ENCODE results near the gene DIS3L2. TPM values are rescaled to one million over a fixed set of nuclear protein-coding genes. Genes with fewer than 3 reads are reported as not detected.

The DIS3L2 gene
- total RNA-seq, 6 experiments from 2014 or later = 18.2 to 23.6 (median 21.6) TPM

- Mint-ChIP-seq H3K36me3 (ENCODE audit: low read depth) (peaks cover 4% of the 10 kb centered on the region; the same call in 1 of the 2 replicates), H3K4me3 (no peak overlapping the region), H3K9me3 (no peaks in the 10 kb centered on the region), H3K27me3 (ENCODE audit: insufficient read depth) (peaks cover 1% of the 10 kb centered on the region; the same call in 1 of the 2 replicates), H3K4me1 (ENCODE audit: low read depth) (peaks cover 23% of the 10 kb centered on the region), H3K27ac (no peak overlapping the region)
- TF ChIP-seq CTCF (IDR thresholded peaks at IDR 0.05) = no peak
- no peak for DNase-seq
Observed at GRCh38 chr2:232076736-232077135, 115.2 kb downstream of the DIS3L2 start.

GRCh38 chr2:232085164-232085563 is 123.7 kb downstream of the DIS3L2 start:
- TF ChIP-seq CTCF (IDR thresholded peaks at IDR 0.05) = no peak
- Mint-ChIP-seq H3K27me3 (ENCODE audit: insufficient read depth) (no peaks in the 10 kb centered on the region), H3K36me3 (ENCODE audit: low read depth) (peaks cover 19% of the 10 kb centered on the region), H3K27ac (no peak overlapping the region), H3K4me3 (no peak overlapping the region), H3K9me3 (peaks cover 7% of the 10 kb centered on the region), H3K4me1 (ENCODE audit: low read depth) (no peaks in the 10 kb centered on the region)
- DNase-seq = no peak

GRCh38 chr2:232085826-232086425 is 124.4 kb downstream of the DIS3L2 start:
- H3K9me3 Mint-ChIP-seq = peaks cover 7% of the 10 kb centered on the region
- no peak overlapping the region for H3K27ac Mint-ChIP-seq
- H3K36me3 Mint-ChIP-seq (ENCODE audit: low read depth) = peaks cover 22% of the 10 kb centered on the region
- no peak overlapping the region for H3K4me3 Mint-ChIP-seq
- DNase-seq = no peak
- TF ChIP-seq CTCF (IDR thresholded peaks at IDR 0.05) = no peak
- no peaks in the 10 kb centered on the region for H3K27me3 Mint-ChIP-seq (ENCODE audit: insufficient read depth)
- H3K4me1 Mint-ChIP-seq (ENCODE audit: low read depth) = no peaks in the 10 kb centered on the region

GRCh38 chr2:232088771-232089170 is 127.3 kb downstream of the DIS3L2 start:
- Mint-ChIP-seq H3K27me3 (ENCODE audit: insufficient read depth) (no peaks in the 10 kb centered on the region), H3K4me1 (ENCODE audit: low read depth) (no peaks in the 10 kb centered on the region), H3K27ac (no peak overlapping the region; the same call in 1 of the 2 replicates), H3K9me3 (no peaks in the 10 kb centered on the region), H3K4me3 (no peak overlapping the region), H3K36me3 (ENCODE audit: low read depth) (peaks cover 27% of the 10 kb centered on the region)
- DNase-seq = no peak
- no peak for TF ChIP-seq CTCF (IDR thresholded peaks at IDR 0.05)

GRCh38 chr2:232094201-232094600 is 132.7 kb downstream of the DIS3L2 start:
- Mint-ChIP-seq H3K27me3 (ENCODE audit: insufficient read depth) (no peaks in the 10 kb centered on the region), H3K36me3 (ENCODE audit: low read depth) (peaks cover 54% of the 10 kb centered on the region), H3K9me3 (no peaks in the 10 kb centered on the region; the same call in 1 of the 2 replicates), H3K4me3 (no peak overlapping the region), H3K27ac (no peak overlapping the region), H3K4me1 (ENCODE audit: low read depth) (no peaks in the 10 kb centered on the region)
- TF ChIP-seq CTCF (IDR thresholded peaks at IDR 0.05) = no peak
- no peak for DNase-seq
